HG02610 (cell line): ENCODE measurements around the gene SNCG.
"Not testable (repeated sequence)": the region's sequence is repeated elsewhere in the genome, so short reads cannot be mapped to it uniquely, and the experiment has no call there.

ENCODE experiments used
- ATAC-seq: cut with Tn5 transposase; IDR thresholded peaks from one replicate; pipeline ENCODE4 v1.9.1; 2021; ENCODE audit warnings: mild to moderate bottlenecking, moderate library complexity; ENCODE audit not compliant: unreplicated experiment

SNCG gene

DNA sequence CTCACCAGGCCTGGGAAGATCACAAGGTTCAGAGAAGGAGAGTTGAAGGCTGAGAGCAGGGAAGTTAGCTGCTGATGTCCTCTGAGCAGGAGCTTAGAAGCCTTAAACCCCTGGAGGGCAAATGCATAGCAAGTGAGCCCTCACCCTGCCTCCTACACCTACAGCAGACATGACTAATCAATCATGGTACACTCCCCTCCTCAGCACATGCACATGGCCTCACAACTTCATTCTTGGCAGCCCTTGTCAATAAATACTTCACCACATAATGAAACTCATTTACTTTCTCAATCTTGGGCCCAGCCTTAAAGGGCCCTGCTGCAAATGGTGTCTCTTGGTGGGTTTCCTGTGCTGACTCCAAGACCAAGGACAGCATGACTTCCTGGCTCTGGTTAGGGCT is 13.9 kb upstream of the SNCG start:
- ATAC-seq = no peak

DNA sequence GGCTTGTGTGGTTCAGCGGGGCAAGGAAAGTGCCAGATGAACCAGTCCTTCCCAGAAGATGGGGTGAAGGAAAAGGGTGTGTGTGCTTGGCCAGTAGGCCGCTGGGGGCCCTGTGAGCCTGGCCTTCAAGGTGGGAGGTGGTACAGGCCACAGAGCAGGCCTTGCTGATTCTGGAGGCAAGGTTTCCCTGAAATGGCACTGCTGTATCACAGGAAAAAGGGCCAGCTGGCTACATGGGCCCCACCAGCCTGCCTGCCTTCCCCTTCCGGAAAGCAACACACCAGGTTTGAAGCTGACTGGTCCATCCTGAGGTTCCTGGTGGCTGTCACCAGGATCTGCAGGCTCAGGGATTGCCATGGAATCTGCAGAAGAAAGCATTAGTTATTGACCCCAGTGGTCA is 13.5 kb upstream of the SNCG start:
- no peak for ATAC-seq

DNA sequence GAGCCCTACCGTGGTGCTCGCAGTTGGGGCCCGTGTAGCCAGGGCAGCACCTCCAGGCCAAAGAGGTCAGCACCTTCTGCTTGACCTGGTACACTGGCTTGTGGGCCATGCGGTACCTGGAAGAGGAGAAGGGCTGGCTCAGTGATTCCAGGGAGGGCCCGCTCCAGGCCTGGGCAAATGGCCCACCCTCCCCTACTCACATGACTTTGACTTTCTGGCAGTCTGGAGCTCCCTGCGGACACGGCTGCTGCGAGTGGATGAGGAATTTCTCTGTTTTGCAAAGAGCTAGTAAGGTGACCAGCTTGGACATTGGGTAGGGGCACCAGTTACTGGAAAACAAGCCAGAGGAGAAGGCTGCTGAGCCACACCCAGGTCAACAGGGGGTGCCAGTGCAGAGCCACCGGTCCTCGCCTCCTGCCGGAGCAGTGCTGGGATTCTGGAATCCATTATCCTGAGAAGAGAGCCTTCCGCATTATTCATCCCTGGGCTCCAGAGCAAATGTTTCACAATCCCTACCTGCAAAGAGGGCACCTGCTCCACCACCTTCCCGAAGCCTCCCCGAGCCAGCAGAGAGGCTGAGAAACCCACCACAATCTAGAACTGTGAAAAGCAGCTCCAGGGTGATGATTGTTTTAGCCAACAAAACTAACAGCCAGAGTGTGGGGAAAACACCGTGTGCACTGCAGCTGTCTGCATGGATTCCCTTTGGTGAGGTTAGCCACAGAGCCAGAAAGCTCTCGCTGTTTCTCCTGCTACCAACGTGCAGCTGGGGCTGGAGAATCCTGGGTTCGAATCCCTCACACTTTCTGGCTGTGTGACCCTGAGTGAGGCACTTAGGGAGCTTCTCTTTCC is 12.8 kb upstream of the SNCG start:
- ATAC-seq = no peak

DNA sequence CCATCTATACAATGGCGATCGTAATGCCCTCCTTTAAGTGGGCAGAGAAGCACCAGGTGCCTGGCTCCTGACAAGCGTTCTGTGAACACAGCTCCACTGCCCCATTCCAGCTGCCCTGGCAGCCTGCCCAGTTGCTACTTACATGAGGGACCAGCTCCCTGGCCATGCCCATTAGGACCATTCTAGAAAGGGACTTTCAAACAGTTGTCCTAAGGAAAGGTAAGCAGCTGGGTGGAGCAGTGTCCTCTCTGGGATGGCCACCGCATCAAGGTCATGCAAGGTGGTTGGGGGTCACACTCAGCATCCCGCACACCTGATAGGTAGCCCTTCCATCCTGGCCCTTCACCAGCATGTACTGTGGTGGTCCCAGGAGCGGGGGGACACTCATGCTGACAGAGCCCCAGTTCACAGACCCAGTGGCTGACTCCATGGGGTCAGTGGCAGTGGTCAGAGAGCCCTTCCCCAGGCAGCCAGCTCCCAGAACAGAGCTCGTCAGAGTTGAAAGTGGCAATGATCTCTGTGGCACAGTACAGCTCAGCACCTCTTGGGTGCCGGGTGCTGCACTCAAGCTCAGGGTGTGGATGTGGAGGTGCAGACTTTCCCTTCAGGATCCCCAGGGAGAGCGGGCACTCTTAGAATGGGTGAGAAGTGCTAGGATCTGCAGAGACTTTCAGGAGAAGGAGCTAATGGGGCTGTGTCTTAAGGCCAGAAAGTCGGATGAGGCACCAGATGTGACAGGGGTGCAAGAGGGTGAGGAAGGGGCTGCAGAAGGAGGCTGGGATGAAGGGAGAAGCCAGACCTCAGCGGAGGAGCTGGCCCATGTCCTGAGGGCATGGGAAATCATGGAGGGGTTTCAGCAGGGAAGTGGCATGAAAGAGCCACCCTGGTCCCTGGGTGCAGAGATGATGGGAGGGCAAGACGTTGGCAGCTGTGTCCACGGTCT is 11.9 kb upstream of the SNCG start:
- no peak for ATAC-seq

DNA sequence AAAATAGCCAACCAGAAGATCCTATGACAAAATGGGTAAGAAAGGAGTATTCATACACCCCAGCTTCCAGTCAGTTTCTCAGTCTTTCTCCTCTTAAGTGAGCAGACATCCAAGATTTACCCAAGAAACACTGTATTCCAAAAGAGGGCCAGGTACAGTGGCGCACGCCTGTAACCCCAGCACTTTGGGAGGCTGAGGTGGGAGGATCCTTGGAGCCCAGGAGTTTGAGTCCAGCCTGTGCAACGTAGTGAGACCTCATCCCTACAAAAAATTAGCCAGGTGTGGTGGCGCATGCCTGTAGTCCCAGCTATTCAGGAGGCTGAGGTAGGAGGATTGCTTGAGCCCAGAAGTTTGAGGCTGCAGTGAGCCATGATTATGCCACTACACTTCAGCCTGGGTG is 10.6 kb upstream of the SNCG start:
- ATAC-seq = not testable (repeated sequence)

DNA sequence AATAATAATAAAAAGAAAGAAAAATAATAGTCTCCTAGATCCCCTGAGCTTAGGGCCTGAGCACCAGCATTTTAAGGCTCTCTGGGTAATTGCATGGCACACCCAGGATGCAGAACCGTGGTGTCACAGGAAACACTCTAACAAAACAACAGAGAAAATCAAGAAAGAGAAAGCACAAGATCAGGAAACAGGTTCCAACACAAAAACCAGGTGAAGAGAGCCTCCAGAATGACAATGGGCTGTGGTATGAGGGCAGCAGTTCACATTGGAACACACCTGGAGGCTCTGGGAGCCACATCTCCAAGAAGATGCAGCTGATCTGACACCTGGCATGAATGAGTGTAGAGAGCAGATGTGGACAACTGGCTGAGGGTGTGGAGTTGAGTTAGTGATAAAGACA is 8.1 kb upstream of the SNCG start:
- no peak for ATAC-seq

DNA sequence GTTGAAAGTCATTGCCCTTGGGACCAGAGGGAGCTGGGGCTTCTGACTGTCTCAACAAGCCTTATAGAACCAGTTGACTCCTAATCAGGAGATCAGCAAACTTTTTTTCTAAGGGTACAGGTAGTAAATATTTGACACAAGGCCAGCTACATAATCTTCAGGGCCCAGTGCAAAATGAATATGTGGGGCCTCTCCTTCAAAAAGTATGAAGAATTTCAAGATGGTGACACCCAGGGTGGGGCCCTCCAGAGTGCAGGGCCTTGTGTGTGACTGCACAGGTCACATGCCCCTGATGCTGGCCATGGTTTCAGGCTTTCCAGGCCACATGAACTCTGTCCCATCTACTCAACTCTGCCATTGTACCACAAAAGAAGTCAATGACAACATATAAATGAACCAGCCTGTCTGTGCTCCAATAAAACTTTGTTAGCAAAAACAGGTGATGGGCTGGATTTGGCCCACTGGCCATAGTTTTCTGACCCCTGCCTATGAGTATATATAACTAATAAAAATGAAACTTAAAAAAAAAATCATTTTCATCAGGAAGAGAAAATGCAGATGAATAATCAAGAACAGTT is 7.1 kb upstream of the SNCG start:
- no peak for ATAC-seq

DNA sequence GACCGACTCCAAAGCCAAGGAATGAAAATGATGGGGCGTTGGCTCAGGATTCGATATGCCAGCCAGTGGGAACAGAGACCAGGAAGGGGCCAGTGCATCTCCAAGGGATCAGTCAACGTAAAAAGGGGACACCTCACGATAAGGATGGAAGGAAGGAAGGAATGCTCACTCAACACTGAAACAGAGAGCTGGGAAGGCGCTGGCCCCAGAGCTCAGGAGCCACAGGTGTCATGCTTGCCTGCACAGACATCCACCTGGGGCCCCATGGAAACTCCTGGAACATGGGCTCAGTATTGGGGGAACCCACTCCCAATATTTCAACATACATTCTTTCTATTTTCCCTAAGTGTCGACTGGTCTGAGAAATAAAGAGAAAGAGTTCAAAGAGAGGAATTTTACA is 6.3 kb upstream of the SNCG start:
- ATAC-seq = no peak

DNA sequence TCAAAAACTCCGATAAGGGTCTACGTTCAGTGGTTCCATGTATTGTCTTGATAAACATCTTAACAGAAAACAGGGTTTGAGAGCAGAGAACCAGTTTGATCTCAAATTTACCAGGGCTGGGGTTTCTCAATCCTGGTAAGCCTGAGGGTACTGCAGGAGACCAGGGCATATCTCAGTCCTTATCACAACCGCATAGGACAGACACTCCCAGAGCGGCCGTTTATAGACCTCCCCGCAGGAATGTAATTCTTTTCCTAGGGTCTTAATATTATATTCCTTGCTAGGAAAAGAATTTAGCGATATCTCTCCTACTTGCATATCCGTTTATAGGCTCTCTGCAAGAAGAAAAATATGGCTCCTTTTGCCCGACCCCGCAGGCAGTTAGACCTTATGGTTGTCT is 5.7 kb upstream of the SNCG start:
- ATAC-seq = not testable (repeated sequence)

DNA sequence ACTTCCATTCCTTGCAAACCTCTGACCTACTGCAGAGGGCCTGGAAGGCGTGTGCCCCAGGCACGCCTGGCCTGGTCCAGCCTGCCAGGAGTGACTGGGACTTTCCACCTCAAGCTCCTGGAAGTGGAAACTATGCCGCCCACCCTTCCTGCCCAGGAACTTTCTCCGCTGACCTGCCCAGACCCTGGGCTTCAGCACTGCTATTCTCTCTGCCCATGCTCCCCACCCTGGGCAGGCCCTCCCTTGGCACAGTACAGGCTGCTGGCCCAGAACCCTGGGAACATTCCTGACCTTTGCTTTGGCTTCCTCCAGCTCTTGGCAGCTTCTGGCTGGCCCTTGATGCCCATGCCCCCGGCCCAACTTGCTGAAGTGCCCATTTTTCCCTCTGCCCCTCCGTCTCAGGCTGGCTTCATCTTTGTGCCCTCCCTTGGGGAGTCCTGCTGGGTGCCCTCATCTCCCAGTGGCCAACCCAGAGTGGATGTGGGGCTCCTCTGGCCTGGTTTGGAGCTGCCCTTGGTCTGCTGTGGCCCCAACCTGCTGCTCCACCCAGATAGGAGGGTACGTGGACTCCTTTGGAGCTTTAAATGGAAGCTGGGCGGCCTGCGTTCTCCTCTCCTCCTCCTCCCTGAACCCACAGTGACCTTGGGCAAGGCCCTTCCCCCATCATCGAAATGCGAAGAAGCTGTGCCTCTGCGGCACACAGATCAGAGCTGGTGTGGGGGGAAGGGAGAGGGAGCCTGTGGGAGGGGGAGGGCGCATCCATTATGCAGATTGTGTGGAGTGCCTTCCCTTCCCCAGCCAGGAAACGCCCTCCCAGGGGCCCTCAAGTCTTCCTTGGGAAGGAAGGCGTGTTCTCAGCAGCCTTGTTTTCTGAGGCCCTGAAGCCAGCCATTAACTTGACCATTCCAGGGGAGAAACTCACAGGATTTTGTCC is 4.4 kb upstream of the SNCG start:
- ATAC-seq = no peak

DNA sequence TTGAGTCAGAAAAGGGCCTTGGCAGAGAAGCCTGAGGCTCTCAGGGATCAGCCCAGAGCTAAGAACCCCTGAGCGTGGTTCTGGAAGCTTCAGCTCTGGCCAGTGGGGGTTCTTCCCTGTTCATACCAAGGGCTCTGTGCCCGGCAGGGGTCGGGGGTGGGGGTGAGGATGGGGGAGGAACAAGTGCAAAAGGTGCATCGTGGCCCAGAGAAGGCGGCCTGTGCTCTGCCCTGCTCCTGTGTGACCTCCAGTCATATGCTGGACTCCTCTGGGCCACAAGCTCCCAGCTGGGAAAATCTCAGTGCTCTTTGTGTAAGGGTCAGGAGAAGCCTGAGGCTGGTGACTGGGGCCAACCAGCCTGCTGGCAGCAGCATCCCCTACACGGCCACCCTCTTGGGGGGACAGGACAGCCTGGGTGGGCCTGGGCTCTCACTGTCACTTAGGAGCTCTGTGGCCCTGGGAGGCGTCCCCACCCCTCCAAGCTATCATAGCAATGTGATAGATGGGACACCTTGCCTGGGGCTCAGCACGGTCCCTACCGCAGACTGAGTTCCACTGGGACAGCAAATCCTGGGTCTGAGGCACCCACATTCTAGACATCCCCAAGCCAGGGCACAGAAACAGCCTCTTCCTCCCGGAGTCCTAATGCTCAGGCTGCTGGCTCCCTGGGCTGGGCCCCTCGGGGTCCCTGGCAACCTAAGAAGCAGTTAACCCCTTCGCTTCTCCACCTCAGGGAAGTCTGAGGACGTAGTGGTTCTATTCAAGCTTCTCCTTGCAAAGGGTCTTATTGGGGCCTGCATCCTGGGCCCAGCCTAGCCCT is 3.5 kb upstream of the SNCG start:
- no peak for ATAC-seq

DNA sequence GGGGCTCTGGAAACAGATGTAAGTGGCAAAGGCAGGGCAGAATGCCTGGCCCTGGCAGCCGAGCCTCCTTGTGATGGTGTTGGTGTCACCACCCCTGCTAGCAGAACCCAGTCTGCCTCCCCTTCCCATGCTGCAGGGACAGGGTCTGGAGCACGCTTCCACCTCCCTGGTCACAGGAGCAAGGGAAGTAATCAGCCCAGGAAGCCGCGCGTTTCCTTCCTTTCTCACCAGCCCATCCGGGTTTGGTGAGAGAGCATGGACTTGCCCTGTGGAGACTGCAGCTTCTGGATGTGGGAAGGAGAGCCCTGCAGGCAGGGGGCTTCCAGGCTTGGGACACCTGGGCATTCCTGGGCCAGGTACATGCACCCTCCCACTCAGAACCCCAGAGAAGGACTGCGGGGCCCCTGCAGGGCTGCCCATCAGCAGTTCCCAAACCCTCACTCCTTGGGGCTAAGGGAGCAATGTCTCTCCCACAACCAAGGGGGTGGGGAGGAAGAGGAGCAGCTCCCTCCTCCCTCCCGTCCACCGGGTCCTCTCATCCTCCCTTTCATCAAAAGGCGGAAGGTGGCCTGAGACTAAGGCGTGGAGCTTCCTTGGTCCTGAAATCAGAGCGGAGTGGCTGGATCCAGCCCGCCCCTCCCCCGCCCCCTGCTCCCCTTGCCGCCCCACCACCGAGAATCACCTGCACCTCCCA is 2.8 kb upstream of the SNCG start:
- no peak for ATAC-seq

DNA sequence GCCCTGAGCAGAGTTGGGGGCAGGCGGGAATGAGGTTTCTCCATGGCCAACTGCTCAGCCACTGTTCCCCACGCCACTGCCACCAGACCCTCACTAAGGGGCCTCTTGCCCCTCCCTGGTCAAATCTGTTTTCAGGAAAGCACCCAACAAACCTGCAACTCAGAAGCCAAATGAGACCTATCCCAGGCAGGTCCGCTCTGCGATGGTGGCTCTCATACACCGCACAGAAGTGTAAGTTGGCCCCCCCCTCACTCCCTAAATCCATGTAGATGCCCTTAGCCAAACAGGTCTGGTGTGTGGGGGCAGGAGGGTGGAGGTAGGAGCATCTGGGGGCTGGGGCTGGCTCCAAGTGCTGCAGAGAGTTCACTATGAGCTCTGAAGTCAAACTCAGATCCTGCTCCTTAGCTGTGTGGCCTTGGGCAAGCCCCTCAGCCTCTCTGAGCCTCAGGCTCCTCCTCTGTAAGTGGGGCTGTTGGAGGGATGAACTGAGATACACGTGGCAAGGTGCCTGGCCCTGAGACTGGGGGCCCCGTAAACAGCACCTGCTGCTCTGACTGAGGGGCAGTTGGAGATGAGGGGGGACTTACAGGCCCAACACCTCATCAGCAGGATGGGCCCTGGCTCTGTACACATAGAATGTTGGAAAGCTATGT is 2.1 kb upstream of the SNCG start:
- no peak for ATAC-seq

DNA sequence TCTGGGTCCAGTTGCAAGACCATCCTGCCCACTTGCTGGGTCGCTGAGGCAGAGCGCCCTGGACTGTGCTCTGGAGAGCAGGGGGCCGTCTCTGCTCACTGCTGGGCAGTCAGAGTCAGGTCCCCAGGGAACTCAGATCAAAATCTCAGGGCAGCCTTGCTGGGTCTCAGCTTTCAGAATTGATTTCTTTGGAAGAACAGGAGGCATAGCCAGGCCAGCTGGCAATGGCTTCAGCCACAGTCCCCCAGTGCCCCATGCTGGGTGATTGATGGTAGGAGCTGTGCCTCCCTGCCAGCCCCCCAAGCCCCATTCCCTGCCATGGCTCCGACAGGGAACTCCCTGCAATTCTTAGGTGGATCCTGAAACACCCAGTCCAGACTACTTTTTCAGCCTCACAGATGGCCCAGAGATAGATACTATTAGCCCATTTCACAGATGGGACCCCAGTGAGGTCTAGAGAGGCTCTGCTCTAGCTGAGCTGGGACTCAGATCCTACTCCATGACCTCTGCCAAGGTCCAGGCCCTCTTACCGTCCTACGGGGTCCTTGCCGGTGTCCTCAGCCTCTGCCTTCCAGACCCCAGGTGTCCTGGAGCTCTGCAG is 1.5 kb upstream of the SNCG start:
- no peak for ATAC-seq

DNA sequence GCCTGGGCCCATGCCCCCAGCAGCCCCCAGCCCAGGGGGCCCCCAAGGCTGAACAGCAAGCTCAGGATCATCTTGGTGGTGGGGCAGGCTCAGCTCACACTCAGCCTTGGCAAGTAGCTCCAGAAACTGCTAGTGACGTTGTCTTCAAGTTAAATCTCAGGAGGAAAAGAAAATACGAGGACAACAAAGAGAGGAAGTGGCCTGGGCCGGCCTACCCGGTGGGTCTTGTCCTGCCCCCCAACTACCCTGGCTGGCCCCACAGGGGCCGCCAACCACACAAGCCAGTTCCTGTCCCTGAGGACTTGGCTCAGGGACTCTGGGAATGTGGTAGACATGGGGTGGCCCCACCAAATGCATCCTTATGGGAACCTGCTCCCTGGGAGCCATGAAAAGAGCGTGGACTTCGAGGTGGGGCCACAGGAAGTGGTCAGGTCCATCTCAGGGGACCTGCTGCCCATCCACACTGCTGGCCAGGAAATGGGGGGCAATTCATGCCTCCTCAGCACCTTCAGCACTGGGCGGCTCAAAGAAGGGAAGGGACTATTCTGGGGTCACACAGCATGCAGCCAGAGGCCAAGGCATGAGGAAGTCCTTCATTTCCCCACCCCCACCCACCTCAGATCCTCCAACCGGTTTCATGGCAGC is 806 bp upstream of the SNCG start, which contains the start of gene MMRN2:
Gene MMRN2, minus strand, starts transcription at position 145 of the 645 bp plus-strand sequence. Its CDS starts 74 bp downstream, at position 71.
- no peak for ATAC-seq

DNA sequence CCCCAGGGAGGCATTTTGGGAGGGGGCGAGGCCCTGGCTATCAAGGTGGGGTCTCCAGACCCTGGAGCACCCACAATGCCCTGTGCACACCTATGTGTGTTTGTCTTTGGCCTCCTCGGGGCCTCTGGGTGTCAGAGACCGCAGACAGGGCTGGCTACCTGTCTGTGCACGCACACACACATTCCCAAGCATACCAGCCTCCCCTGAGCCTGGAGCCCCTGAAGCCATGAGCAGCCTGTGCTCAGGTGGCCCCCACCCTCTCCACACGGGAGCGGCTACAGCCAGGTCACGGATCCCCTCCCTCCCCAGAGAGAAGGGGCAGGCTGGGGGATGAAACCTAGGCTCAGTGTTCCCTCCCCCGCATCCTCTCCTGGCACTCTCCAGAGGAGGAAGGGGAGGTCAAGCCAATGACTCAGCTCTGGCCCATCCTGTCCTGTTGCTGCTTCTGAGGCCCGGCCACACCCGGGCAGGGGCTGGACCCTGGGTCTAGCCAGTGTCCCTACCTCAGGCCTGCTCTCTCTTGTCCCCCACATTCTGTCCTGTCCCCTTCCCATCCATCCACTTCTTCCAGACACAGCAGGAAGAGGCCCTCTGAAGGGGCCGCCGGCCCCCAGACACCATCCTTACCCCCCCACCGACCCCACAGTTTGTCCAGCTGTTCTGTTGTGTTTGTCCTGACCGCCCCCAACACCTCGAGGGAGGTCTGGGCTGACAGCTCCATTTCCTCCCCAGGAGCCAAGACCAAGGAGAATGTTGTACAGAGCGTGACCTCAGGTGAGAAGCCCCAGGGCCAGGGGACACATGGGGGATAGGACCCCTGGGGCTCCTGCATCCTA is 720 bp downstream of the SNCG start:
- ATAC-seq = no peak

DNA sequence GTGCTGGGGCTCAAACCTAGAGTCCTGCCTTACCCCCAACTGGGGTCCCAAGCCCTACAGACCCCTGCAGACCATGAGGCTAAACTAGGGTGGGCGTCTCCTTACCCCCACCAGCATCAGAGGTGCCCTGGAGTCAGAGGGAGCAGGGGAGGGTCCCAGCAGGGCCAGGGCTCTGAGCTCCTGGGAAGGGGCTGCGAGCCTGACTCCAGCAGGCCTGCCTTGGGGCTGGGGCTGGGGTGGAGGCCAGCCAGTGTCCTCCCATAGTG is 1.3 kb downstream of the SNCG start:
- no peak for ATAC-seq
